Spleen (tissue), 11 donors: ENCODE data around the gene PEA15. TPM values are rescaled to one million over a fixed set of nuclear protein-coding genes. Genes with fewer than 3 reads are reported as not detected.
A peak's percentile ranks its signal among the peaks of the same experiment; 100 is the strongest.

ENCODE experiments used
- DNase-seq: peaks from one replicate; pipeline ENCODE4 v3.0.0-alpha.2; 2020
- H3K27ac ChIP-seq, 8 donors: fragments of 200-600 bp; sonication (generic) in 7 of 8; 1 replicate in 4 of 8; 2 replicates in 4 of 8; pipeline versions ENCODE4 v1.5.0 to v1.8.0; 2016 to 2021; ENCODE audit warnings: inconsistent platforms in 4 of 8, mild to moderate bottlenecking in 4 of 8, moderate library complexity in 1 of 8
- H3K27me3 ChIP-seq, 7 donors: fragments of 200-600 bp; sonication (generic) in 6 of 7; replicated peaks in 1 of 7; 1 replicate in 4 of 7; 2 replicates in 3 of 7; pipeline versions ENCODE4 v1.5.0 to v1.8.0; 2016 to 2021; ENCODE audit warnings: inconsistent platforms in 3 of 7, mild to moderate bottlenecking in 1 of 7
- H3K36me3 ChIP-seq, 6 donors: fragments of 200-600 bp; sonication (generic) in 5 of 6; 1 replicate in 4 of 6; 2 replicates in 2 of 6; pipeline versions ENCODE4 v1.5.0 to v1.8.0; 2016 to 2021; ENCODE audit warnings: inconsistent platforms in 2 of 6
- H3K4me1 ChIP-seq, 6 donors: fragments of 200-600 bp; sonication (generic) in 5 of 6; 1 replicate in 3 of 6; 2 replicates in 3 of 6; pipeline versions ENCODE4 v1.5.0 to v1.8.0; 2016 to 2021; ENCODE audit warnings: inconsistent platforms in 3 of 6
- H3K4me3 ChIP-seq, 8 donors: fragments of 200-600 bp; sonication (generic) in 7 of 8; 1 replicate in 4 of 8; 2 replicates in 4 of 8; pipeline versions ENCODE4 v1.5.0 to v1.8.0; 2016 to 2021; ENCODE audit warnings: inconsistent platforms in 4 of 8, mild to moderate bottlenecking in 4 of 8, moderate library complexity in 2 of 8
- H3K9me3 ChIP-seq, 8 donors: fragments of 200-600 bp; sonication (generic) in 7 of 8; 1 replicate in 4 of 8; 2 replicates in 4 of 8; pipeline versions ENCODE4 v1.5.0 to v1.8.0; 2016 to 2021; ENCODE audit warnings: inconsistent platforms in 4 of 8
- POLR2A ChIP-seq, 3 donors: fragments of 450-650 bp; IDR thresholded peaks; one replicate each; pipeline ENCODE4 v1.5.1; 2017; ENCODE audit warnings: antibody characterized with exemption in 3 of 3, mild to moderate bottlenecking in 1 of 3
- POLR2AphosphoS5 ChIP-seq, 3 donors: sonication (generic); formaldehyde crosslinking; IDR thresholded peaks; one replicate each; pipeline ENCODE4 v1.5.1; 2017; ENCODE audit warnings: antibody characterized with exemption in 3 of 3
- WGBS, 5 donors: extraction: QIAGEN DNeasy Blood & Tissue Kit in 3 of 5; methylation state at CpG; one replicate each; pipeline versions ENCODE4 v1.1.5 to v1.1.7; 2013 to 2018; 5-methylcytosine and 5-hydroxymethylcytosine counted together
- intact Hi-C: fragments of 100-400 bp; cut with DNase I; formaldehyde crosslinking; loops from one replicate; pipeline ENCODE4 v1.15.0; 2023; ENCODE audit warnings: low total_unique reads
- polyA plus RNA-seq, 3 donors: library from polyadenylated mRNA; stranded (reverse); fragments of 200-250 nt; gene quantifications; one replicate each; pipeline ENCODE4 v1.2.1, GENCODE V29; 2013
- total RNA-seq, 7 donors: library from RNA; depleted of rRNA in 3 of 7; stranded (reverse); fragments of >200 nt in 3 of 7; fragmentation: NEBNext Ultra II Directional in 4 of 7; extraction: Animal tissue kit (Norgen Biotek cat#: 25700) in 4 of 7; gene quantifications; one replicate each; pipeline versions ENCODE4 v1.1.0 to v1.2.1, GENCODE V29; 2016 to 2021
- TF ChIP-seq, protein P1 (sequence below), 11 experiments: fragments of 200-600 bp in 7 of 11; fragments of 450-650 bp in 4 of 11; sonication (generic) in 4 of 11; IDR thresholded peaks in 8 of 11; conservative IDR thresholded peaks in 3 of 11; 1 replicate in 7 of 11; 2 replicates in 4 of 11; pipeline versions ENCODE4 v1.4.0 to v1.8.0; 2016 to 2021; ENCODE audit warnings: antibody characterized with exemption in 11 of 11, inconsistent platforms in 4 of 11, mild to moderate bottlenecking in 1 of 11
- donor health status: healthy with polysubstance abuse.
- donor health status: DM: no; HTN: no; CAD: no; lungs with moderate emphysema.
- donor health status: DM: no; HTN: no; CAD: no.
- donor health status: Bipolar disorder and iron deficiency.
- donor health status: healthy.
- donor health status: DM: no; HTN: no; CAD: no.
- donor health status: DM: yes; HTN: yes; CAD: no.

The PEA15 gene
- total and polyA plus RNA-seq, 10 donors, result 73.4 to 167 (median 106) TPM

DNA sequence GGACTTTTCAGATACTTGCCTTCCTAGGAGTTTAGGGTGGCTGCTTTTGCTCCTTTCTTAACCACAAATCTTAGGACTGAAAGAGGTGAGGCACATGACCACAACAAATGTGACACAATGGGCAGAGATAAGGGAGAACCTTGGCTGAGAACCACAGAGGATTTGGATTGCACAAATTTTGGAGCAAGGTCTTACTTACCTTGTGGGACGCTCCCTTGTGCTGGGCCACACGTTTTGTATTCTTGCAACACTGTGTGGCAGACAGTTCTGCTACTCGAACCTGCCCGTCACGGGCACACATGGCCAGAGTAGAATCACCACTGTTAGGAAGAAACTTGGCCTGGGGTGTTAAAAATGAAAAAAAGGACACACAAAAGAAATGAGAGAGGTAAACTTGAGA, 33.2 kb downstream of the PEA15 start:
- no peak overlapping the region for H3K27ac ChIP-seq
- H3K36me3 ChIP-seq, result peaks cover 0 to 100% (median 75%) of the 10 kb centered on the region in 6 donors
- TF ChIP-seq, protein P1, sequence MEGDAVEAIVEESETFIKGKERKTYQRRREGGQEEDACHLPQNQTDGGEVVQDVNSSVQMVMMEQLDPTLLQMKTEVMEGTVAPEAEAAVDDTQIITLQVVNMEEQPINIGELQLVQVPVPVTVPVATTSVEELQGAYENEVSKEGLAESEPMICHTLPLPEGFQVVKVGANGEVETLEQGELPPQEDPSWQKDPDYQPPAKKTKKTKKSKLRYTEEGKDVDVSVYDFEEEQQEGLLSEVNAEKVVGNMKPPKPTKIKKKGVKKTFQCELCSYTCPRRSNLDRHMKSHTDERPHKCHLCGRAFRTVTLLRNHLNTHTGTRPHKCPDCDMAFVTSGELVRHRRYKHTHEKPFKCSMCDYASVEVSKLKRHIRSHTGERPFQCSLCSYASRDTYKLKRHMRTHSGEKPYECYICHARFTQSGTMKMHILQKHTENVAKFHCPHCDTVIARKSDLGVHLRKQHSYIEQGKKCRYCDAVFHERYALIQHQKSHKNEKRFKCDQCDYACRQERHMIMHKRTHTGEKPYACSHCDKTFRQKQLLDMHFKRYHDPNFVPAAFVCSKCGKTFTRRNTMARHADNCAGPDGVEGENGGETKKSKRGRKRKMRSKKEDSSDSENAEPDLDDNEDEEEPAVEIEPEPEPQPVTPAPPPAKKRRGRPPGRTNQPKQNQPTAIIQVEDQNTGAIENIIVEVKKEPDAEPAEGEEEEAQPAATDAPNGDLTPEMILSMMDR (IDR thresholded peaks at IDR 0.05 in 8 of 11, conservative IDR thresholded peaks at IDR 0.05 in 3 of 11), result no peak
- TF ChIP-seq POLR2A (IDR thresholded peaks at IDR 0.05), result no peak
- no peak for TF ChIP-seq POLR2AphosphoS5 (IDR thresholded peaks at IDR 0.05)
- H3K27me3 ChIP-seq, result no peaks in the 10 kb centered on the region
- H3K4me1 ChIP-seq, result peaks cover 0 to 15% (median 3%) of the 10 kb centered on the region in 6 donors
- no peak for DNase-seq
- WGBS, 5 donors, result 63 to 88% (median 82%) methylated on average over 5 of the region's 5 CpGs
- intact Hi-C loops, result no loop called here
- no peak overlapping the region for H3K4me3 ChIP-seq
- no peaks in the 10 kb centered on the region for H3K9me3 ChIP-seq

DNA sequence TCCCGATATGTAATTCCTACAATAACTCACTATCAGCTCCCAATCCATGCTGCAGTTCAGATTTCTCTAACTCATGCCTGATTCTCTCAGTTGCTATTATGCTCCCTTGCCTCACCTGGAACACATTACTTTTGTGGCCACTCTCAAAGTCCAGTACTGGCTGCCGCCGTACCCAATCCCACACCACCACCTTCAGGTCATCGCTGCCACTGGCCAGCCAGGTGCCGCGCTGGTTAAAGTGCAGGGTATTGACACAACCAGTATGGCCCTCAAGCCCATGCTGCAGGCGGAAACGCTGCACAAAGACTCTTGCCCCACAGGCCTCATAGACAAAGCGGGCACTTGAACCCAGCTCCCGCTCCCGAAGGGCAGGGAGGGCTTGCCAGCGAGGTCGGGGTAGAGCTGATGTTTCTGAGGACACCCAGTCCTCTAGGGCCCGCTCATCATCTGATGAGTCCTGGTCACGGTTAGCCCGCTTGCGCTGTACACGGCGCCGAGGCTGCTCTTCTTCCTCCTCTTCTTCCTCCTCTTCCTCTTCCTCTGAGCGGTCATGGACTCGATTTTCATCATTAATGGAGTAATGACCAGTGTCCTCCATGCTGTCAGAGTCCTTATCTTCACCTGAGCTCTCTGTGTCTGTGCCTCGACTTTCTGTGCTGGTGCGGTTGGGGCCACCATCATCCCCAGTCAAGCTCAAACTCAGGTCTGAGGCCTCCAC, 34.6 kb downstream of the PEA15 start:
- no peak overlapping the region for H3K4me3 ChIP-seq
- TF ChIP-seq POLR2AphosphoS5 (IDR thresholded peaks at IDR 0.05), result peak in 2 of 3 donors; percentile 31 to 61
- TF ChIP-seq, protein P1 (IDR thresholded peaks at IDR 0.05 in 8 of 11, conservative IDR thresholded peaks at IDR 0.05 in 3 of 11), result no peak
- intact Hi-C loops, result no loop called here
- no peaks in the 10 kb centered on the region for H3K9me3 ChIP-seq
- no peak overlapping the region for H3K27ac ChIP-seq
- no peaks in the 10 kb centered on the region for H3K27me3 ChIP-seq
- peaks cover 0 to 28% (median 2%) of the 10 kb centered on the region in 6 donors for H3K4me1 ChIP-seq
- no peak for DNase-seq
- WGBS, 5 donors, result 93 to 98% (median 97%) methylated on average over 24 of the region's 24 CpGs
- peaks cover 0 to 99% (median 80%) of the 10 kb centered on the region in 6 donors for H3K36me3 ChIP-seq

GRCh38 chr1:160243767-160244166, 38.6 kb downstream of the PEA15 start:
- H3K27ac ChIP-seq, result no peak overlapping the region
- H3K9me3 ChIP-seq, result no peaks in the 10 kb centered on the region
- no peak for DNase-seq
- H3K36me3 ChIP-seq, result peaks cover 0 to 75% (median 40%) of the 10 kb centered on the region in 6 donors
- intact Hi-C loops, result no loop called here
- no peak for TF ChIP-seq POLR2A (IDR thresholded peaks at IDR 0.05)
- TF ChIP-seq POLR2AphosphoS5 (IDR thresholded peaks at IDR 0.05), result no peak
- TF ChIP-seq, protein P1 (IDR thresholded peaks at IDR 0.05 in 8 of 11, conservative IDR thresholded peaks at IDR 0.05 in 3 of 11), result no peak
- H3K27me3 ChIP-seq, result no peaks in the 10 kb centered on the region
- no peak overlapping the region for H3K4me3 ChIP-seq
- H3K4me1 ChIP-seq, result peaks cover 0 to 29% (median 8%) of the 10 kb centered on the region in 6 donors

DNA sequence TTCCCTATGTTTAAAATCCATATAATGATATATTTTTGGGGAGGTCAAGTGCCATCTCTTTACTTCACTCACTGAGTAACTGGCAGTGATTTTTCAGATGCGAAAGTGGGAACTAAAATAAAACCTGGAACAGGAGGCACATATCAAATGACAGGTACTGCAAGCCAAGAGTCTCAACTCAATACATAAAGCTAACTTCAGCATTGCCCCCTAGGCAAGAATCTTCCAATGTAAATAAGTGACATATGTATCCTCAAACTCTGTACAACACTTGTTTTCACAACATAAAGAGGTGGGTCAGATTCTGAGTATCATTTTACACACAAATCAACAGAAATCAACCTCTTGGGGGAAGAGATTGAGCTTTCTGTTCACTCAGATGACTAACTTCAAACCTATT, 39.0 kb downstream of the PEA15 start:
- Histone ChIP-seq H3K9me3 (no peaks in the 10 kb centered on the region), H3K4me3 (no peak overlapping the region), H3K36me3 (peaks cover 0 to 75% (median 36%) of the 10 kb centered on the region in 6 donors), H3K27ac (no peak overlapping the region), H3K4me1 (peaks cover 0 to 29% (median 8%) of the 10 kb centered on the region in 6 donors), H3K27me3 (no peaks in the 10 kb centered on the region)
- DNase-seq, result no peak
- WGBS, 5 donors, result 81 to 91% (median 85%) methylated on average over 1 of the region's 1 CpG
- TF ChIP-seq POLR2AphosphoS5 (IDR thresholded peaks at IDR 0.05), result no peak
- intact Hi-C loops, result no loop called here
